HG03460 (cell line): ENCODE results near the gene RNF40.

Source experiments
- ATAC-seq: cut with Tn5 transposase; IDR thresholded peaks from one replicate; pipeline ENCODE4 v1.9.1; 2021; ENCODE audit not compliant: unreplicated experiment

The RNF40 gene

DNA sequence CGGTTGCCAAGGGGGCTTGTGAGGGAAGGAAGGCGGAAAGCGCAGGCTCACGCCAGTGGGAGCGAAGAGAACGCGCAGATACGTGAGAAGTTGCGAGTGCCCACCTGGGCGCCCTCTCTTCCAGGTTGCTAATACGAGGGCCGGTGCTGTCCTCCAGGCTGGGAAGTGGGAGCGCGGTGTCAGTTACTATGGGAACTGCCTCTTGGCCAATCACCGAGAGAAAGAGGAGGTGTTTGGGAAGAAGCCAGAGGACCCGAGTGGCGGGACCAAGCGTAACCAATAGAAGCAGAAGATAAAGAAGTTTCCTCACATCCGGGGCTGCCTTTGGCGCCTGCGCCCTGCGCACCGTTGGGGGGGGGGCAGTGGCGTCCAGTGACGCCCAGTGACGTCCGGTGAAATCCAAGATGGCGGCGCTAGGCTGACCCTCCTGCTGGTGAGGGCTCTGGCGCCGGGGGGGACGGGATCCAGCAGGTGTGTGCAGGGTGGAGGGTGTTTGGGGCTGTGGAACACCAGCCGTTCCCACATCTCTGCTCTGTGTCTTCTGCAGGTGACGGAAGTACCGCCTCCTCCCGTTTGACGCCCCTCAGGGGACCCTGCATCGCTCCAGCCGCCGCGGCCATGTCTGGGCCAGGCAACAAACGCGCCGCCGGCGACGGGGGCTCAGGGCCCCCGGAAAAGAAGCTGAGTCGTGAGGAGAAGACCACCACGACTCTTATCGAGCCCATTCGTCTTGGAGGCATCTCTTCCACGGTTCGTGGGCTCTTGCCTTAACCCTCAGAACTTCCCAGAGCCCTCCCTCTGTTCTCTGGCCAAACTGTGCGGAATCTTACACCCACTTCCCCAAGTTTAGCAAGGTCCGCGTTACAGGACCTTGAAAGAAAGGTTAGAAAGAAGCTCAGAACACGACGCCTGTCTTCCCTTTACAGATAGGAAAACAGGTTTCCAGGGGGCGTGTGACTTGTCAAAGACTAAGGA is at the start of gene RNF40, which contains the start of gene CFAP119:
RNF40 (plus strand) TSS at position 395 of the 975 bp plus-strand sequence; CDS start at position 619, 224 bp downstream.
CFAP119 (minus strand) TSS at position 135 of the 975 bp plus-strand sequence. CDS start 314 bp downstream, outside the sequence.
- ATAC-seq, result peak; percentile 80

- no peak for ATAC-seq
Measured at GRCh38 chr16:30715750-30716445, 46.2 kb upstream of the RNF40 start.

DNA sequence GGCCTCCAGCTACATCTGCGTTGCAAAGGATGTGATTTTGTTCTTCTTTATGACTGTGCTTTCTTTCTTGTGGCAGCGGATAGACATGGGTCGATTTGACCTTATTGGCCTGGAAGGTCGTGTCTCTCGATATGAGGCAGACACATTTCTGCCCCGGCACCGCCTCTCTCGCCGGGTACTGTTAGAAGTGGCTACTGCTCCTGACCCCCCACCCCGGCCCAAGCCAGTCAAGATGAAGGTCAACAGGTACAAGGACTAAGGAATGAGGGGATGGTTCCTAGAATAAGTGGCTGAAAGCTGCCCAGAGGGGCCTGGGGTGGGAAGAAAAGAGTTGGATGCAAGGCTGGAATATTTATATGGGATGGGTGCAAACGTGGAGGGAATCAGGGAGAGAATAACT is 42.0 kb upstream of the RNF40 start:
- ATAC-seq, result no peak

- no peak for ATAC-seq
Measured at GRCh38 chr16:30720694-30721093, 41.4 kb upstream of the RNF40 start.

DNA sequence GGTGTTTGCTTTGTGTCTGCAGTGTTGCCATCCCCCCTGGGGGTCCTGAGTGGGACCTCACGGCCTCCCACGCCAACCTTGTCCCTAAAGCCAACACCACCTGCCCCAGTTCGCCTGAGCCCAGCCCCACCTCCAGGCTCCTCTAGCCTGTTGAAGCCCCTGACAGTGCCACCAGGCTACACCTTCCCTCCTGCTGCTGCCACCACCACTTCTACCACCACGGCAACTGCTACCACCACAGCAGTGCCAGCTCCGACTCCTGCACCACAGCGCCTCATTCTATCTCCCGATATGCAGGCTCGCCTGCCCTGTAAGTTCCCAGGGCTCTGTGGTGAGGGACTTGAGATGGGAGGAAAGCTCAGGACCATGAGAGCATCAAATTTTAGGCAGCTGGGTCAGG is 41.0 kb upstream of the RNF40 start:
- ATAC-seq, result no peak

DNA sequence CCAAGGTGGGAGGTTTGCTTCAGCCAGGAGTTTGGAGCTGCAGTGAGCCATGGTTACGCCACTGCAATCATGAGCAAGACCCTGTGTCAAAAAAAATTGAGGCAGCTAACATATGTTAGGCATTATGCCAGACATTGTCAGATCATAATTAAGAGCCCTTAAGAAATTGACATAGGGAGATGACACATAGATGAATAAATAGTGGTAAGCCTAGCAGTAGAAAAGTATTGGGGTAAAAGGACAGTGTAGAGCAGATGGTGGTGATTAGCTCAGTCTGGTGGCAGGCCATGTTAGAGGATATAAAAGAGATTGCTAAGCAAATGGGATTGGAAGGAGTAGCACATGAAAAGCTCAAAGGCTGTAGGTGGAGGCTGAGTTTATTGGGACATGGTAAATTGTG is 40.5 kb upstream of the RNF40 start:
- ATAC-seq, result no peak

DNA sequence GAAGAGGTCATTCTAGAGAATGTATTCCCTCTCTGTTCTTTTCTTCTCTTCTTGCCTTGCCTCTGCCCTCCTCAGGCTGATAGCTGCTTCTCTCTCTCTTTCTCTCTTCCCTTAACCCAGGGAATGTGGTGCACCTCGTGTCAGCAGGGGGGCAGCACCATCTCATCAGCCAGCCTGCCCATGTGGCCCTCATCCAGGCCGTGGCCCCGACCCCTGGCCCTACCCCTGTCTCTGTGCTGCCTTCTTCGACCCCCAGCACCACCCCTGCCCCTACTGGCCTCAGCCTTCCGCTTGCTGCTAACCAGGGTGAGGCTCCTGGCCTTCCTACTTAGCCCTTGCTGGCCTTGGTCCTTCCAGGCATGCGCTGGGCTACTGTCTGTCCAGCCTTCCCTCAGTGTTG is 39.7 kb upstream of the RNF40 start:
- ATAC-seq, result no peak

DNA sequence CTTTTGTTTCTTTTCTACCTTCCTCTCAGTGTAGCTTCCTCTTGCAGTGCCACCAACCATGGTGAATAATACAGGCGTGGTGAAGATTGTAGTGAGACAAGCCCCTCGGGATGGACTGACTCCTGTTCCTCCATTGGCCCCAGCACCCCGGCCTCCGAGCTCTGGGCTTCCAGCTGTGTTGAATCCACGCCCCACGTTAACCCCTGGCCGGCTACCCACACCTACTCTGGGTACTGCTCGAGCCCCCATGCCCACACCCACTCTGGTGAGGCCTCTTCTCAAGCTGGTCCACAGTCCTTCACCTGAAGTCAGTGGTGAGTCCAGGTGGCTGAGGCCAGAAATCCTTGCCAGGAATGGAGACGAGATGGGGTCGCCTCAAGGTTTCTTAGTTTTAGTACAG is 39.2 kb upstream of the RNF40 start:
- ATAC-seq, result no peak

GRCh38 chr16:30723725-30724355 is 38.3 kb upstream of the RNF40 start:
- ATAC-seq, result no peak

GRCh38 chr16:30724641-30725417 is 37.3 kb upstream of the RNF40 start:
- ATAC-seq, result no peak

GRCh38 chr16:30725418-30725792 is 36.7 kb upstream of the RNF40 start:
- no peak for ATAC-seq

DNA sequence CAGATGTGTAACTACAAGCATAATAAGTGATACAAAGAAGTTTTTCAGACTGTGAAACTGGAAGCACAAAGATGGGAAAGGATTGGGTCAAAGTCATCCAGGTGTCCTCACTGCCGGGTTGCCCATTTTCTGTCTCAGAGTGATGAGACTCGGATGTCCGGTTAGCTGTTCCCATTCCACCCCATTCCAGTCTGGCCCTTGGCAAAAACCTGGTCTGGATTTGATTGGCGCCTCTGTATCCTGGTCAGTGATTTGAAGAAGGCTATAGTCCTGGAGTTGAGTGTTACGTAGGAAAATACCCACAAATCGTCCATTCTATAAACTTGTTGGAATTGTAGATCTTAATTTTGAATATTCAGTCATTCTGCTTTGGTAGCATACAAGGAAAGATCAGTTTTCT is 33.8 kb upstream of the RNF40 start:
- no peak for ATAC-seq

DNA sequence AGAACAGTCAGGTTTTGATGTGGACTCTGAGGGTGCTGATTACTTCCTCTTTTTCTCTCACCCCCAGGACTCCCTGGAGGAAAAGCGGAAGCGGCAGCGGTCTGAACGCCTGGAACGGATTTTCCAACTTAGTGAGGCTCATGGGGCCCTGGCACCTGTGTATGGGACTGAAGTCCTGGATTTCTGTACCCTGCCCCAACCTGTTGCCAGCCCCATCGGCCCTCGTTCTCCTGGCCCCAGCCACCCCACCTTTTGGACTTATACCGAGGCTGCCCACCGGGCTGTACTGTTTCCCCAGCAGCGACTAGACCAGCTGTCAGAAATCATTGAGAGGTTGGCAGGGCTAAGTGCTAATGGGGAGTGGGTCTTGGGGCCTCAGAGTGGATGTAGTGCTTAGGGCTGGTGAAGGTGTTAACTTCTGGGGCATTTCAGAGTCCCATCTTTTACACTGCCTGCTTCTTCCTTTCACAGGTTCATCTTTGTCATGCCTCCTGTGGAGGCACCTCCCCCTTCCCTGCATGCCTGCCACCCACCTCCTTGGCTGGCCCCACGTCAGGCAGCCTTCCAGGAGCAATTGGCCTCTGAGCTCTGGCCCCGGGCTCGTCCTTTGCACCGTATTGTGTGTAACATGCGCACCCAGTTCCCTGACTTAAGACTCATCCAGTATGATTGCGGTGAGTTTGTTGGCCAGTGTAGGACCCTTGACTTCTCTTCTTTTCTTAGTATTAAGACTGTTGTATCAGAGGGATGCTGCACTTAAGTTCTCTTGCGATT is 33.0 kb upstream of the RNF40 start:
- ATAC-seq, result no peak

GRCh38 chr16:30731411-30731810 is 30.7 kb upstream of the RNF40 start:
- no peak for ATAC-seq

GRCh38 chr16:30736995-30737793 is 24.9 kb upstream of the RNF40 start:
- no peak for ATAC-seq

GRCh38 chr16:30737794-30738648 is 24.1 kb upstream of the RNF40 start:
- ATAC-seq, result no peak

DNA sequence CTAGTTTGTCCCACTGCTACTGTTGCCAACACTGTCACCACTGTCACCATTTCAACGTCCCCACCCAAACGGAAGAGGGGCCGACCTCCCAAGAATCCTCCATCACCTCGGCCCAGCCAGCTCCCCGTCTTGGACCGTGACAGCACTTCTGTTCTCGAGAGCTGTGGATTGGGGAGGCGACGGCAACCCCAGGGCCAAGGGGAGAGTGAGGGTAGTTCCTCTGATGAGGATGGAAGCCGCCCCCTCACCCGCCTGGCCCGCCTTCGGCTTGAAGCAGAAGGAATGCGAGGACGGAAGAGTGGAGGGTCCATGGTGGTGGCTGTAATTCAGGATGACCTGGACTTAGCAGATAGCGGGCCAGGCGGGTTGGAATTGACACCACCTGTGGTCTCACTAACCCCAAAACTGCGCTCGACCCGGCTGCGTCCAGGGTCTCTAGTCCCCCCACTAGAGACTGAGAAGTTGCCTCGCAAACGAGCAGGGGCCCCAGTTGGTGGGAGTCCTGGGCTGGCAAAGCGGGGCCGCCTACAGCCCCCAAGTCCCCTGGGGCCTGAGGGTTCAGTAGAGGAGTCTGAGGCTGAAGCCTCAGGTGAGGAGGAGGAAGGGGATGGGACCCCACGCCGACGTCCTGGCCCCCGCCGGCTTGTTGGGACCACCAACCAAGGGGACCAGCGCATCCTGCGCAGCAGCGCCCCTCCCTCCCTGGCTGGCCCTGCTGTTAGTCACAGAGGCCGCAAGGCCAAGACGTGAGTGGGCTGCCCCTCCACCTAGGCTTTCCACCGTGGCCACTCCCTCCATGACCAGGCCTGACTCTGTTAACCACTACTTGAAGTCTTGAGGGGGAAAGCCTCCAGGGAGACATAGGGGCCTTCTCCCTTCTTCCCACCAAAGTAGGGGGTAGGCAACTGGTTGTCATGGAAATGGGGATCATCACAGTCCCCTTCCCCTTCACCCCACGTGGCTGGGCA is 22.9 kb upstream of the RNF40 start:
- no peak for ATAC-seq
